NCI-H510A treated with DMSO at 0.1 percent for 48 hours (cell line): ENCODE measurements around the gene NDRG3.
"Not testable (repeated sequence)": the region's sequence is repeated elsewhere in the genome, so short reads cannot be mapped to it uniquely, and the experiment has no call there.

Experiments
- DNase-seq: peaks from one replicate; lab custom pipeline; 2025; lab: John Stamatoyannopoulos, UW

NDRG3 gene

DNA sequence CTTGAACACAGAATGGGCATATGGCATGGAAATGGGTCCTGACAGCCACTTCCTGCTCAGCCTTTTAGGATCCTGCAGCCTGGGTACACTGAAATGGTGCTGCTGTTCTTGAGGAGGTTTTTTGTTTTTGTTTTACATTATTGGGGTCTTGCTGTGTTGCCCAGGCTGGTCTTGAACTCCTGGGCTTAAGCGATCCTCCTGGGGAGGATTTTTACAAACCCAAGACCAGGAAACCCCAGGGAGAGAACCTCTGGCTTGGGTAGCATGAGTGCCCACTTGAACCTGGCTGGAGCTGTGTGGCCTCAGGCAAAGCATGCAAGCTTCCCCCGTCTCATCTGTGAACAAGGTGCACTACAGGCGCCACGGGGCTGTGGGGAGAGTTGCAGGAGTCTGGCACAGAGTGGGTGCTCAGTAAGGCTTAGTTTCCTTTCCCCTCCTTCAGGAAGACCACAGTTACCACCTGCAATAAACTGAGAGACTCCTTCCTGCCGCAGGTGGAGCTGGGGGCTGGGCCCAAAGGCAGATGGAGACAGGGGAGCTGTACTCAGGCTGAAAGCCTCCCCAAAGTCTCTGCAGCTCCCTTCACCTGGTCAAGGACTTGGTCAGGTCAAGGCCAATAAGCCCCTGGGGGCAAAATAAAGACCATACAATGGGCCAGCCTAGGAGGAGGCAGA is 101.7 kb downstream of the NDRG3 start:
- DNase-seq = no peak

DNA sequence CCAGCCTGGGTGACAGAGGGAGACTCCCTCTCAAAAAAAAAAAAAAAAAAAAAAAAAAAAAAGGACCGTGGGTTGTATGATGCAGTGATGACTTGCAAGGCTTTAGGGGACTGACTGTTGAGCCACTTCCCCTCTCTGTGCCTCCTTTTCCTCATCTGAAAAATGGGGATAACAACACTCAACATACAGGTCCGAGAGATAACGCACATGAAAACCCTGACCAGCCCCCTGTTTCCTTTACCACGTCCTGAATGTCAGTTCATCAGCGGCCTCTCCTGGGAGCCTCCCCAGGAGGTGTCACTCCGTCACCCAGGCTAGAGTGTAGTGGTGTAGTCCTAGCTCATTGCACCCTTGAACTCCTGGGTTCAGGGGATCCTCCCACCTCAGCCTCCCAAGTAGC is 103.8 kb downstream of the NDRG3 start:
- no peak for DNase-seq

DNA sequence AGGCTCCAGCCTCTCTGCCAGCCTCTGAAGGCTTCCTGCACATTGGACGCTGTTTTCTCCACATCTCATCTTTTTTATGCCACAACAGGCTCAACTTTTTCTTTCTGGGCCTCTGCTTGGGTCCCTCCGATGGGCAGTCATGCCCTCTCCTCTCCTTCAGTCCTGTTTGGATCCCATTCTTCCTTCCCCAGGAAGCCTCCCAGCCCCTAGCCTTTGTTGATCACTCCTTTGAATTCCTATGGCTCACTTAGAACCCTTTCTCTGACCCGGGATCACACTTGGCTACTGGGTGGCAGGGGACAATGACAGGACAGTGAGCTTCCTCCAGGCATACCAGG is 104.4 kb downstream of the NDRG3 start:
- no peak for DNase-seq

DNA sequence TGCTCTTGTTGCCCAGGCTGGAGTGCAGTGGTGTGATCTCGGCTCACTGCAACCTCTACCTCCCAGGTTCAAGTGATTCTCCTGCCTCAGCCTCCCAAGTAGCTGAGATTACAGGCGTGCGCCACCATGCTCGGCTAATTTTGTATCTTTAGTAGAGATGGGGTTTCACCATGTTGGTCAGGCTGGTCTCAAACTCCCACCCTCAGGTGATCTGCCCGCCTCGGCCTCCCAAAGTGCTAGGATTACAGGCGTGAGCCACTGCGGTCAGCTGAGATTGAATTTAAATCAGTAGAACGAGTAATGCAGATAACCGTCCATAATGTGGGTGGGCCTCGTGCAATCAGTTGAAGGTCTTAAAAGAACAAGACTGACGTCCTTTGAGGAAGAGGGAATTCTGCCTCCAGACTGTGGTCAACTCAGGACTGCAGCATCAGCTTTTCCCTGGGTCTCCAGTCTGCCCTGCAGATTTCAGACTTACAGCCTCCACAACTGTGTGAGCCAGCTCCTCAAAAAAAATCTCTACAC is 107.0 kb downstream of the NDRG3 start:
- DNase-seq = not testable (repeated sequence)

DNA sequence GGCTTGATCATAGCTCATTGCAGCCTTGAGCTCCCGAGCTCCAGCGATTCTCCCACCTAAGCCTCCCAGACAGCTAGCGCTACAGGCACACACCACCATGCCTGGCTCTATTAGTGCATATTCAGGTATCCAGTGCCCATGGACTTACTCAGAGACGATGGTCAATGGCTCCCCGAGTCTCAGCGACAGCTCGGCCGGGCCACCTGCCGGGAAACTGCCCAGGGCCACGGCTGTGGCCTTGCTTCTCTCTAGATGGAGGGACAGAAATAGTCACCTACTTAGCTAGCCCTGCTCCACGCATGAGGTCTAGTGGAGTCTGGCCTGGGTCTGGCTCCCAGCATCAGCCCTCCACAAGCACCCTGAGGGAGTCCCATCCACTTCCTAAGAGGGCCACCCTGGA is 111.5 kb downstream of the NDRG3 start:
- no peak for DNase-seq

DNA sequence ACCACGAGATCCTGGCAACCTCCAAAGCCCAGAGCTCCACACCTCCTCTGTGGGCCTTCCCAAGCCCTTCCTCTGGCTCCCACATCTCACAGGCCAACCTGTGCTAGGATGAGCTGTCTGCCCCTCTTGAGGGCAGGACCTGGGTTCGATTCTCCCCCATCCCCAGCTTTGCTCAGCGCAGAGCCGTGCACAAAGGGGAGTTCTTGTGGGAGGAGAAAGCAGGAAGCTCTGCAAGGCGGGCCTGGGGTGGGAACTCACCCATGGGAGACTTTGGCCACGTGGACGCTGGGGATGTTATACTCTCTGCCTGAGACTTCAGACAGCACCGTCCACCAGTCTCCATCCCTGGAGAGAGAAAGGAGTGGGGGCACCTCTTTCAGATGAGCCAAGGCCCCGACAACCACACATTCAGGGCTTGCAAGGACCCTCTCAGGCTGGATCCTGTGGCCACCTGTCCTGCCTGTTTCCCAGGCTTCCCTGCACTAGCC is 112.6 kb downstream of the NDRG3 start:
- DNase-seq = no peak

GRCh38 chr20:36632487-36633284 is 113.2 kb downstream of the NDRG3 start:
- DNase-seq = no peak

GRCh38 chr20:36632147-36632486 is 113.8 kb downstream of the NDRG3 start:
- no peak for DNase-seq

DNA sequence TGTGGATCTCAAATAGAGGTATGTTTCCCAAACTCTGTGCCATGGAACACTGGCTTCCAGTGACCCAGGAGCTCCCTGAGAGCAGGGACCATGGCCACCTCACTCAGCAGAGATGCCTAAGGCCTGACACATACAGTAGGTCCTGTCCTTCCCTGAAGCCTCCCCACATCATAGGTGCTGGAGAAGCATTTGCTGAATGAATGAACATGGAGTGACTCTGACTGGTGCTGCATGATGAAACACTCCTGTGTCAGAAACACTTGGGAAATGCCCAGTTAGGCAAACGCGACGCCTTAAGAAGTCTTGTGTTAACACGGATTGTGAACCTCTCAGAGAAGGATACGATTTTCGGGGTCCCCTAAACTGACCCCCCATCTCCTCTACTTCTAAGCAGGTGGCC is 114.2 kb downstream of the NDRG3 start:
- DNase-seq = no peak

GRCh38 chr20:36629719-36630681 is 115.9 kb downstream of the NDRG3 start:
- DNase-seq = no peak

- DNase-seq = no peak
Observed at GRCh38 chr20:36628076-36628475, 117.8 kb downstream of the NDRG3 start.

- DNase-seq = peak; percentile 29
Observed at GRCh38 chr20:36624944-36625324, 121.0 kb downstream of the NDRG3 start.

- peak; percentile 67 for DNase-seq
Observed at GRCh38 chr20:36624068-36624943, 121.6 kb downstream of the NDRG3 start.

DNA sequence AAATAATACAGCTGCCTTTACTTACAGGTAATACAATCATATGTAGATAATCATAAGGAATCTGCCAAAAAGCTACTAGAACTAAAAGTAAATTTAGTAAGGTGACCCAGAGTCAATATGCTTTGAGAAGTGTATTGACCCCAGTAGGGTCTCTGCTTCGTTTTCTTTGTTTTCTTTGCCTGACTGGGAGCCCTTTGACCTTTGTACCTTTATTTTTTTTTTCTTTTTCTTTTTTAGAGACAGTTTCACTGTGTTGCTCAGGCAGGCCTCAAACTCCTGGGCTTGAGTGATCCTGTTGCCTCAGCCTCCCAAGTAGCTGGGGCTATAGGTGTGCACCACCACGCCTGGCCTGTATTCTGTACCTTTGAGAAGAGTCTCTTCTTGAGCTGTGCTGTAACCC is 122.4 kb downstream of the NDRG3 start:
- no peak for DNase-seq

DNA sequence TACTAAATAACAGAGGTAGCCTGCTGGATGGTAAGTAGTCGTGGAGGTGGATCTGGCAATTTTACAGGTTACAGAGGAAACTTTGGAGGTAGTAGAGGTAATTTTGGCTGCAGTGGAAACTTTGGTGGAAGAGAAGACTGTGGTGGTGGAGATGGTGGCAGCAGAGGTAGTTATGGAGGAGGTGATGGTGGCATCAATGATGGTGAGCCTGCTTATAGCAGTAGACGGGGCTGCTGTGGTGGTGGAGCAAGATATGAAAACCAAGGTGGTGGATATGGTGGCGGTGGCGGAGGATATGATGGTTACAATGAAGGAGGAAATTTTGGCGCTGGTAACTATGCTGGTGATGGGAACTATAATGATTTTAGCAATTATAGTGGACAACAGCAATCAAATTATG is 125.0 kb downstream of the NDRG3 start:
- DNase-seq = no peak

DNA sequence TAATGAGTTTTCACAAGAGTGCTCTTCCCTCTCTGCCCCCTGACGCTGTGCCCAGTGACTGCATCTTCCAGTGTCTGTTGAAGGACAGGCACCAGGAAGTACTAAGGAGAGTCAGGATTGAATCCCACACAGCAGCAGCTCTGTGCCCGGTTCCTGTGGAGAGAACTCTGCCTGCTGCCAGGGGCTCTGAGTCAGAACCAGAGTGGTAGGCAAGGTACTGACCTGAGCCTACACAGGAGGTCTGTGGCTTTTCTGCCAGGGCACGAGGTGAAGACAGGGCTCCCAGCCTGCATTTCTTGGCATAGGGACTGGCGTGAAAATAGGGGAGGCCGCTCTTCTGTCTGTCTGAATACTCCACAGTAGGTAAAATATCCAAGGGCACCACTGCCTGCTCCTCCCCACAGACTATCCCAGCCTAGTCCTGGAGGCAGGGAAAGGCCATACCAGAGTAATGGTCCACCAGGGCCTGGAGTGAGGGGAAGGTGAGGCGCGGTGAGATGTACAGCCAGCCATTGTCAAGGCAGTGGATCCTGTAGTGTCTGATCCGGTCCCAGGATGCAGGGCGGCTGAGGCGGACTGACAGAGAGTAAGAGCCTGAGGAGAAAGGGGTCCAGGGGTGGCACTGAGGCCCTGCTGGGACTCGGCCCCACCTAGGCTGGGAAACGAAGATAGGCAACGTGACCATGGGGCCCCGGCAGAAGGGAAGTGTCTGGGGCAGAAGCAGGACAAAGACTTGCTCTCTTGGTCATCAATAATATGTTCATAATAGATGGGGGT is 130.9 kb downstream of the NDRG3 start:
- DNase-seq = no peak

DNA sequence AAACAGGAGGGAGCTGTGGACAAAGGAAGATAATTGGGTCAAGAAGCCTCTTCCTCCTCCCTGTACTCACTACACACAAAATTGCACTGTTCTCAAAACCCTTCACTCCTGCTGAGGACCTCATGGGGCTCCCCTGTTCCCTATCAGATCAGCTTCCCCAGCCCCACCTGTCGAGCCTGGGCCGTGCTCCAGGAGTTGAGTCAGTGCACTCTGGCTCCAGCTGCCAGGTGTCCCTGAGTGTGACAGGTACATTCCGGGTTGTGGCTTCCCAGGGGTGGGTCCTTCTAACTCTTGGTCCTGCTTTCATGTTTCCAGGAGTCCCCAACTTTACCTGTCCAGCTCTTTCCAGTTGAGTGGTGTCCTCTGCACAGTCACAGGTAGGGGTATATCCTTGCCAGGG is 131.9 kb downstream of the NDRG3 start:
- peak; percentile 10 for DNase-seq

DNA sequence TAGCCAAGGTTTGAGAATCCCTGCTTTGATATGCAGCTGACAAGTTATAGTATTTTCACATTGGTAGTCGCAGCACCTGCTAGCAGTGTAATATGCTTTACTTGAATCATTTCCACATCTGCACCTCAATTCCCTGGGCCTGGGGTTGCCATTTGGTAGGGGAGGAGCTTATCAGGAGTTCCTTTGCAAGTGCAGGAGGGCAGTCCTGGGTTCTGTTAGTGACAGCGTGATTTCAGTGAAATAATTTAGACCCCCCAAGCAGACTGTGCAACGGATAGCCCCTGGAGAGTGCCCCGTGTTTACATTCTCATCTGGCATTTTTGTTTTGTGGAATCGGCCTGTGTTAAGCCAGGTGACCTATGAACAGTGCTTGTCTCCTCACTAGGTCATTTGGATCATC is 134.3 kb downstream of the NDRG3 start:
- DNase-seq = no peak

DNA sequence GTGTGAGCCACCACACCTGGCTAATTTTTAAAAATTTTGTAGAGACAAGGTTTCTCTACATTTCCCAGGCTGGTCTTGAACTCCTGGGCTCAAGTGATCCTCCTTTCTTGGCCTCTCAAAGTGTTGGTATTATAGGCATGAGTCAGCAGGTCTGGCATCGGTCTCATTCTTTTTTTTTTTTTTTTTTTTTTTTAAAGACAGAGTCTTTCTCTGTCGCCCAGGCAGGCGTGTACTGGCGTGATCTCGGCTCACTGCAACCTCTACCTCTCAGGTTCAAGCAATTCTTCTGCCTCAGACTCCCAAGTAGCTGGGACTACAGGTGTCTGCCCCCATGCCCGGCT is 137.5 kb downstream of the NDRG3 start:
- DNase-seq = not testable (repeated sequence)

DNA sequence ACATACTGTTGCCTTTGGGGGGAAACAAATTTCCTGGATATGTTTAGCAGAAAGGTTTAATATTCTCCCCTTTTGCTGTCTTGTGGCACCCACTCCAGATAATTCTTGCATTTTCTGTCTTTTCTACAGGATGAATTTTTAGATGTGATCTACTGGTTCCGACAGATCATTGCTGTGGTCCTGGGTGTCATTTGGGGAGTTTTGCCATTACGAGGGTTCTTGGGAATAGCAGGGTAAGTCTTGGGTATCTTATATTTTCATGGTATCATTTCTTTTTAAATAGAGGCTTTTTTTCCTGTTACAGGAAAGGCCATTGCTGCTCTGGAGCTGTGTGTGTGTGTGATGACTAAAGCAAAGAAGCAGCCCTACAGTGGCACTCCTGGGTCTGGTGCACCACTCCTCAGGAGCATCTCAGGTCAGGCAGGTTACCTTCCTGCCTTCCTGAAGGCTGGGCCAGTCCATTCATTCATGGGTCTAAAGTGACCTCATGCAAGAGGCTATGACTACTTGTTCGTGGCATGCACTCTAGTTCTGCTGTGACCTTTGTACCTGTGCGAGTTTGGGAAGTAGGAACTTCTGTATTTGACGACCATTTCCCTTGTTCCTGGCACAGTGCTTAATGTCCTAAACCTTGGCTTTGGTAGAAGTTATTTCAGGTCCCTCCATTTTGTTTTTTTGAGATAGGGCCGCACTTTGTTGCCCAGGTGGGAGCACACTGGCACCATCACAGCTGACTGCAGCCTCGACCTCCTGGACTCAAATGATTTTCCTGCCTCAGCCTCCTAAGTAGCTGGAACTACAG is 138.1 kb downstream of the NDRG3 start:
- DNase-seq = no peak
